ENCODE measurements around the gene SSR2. TPM values are rescaled to one million over a fixed set of nuclear protein-coding genes. Genes with fewer than 3 reads are reported as not detected.

Gene SSR2
- total RNA-seq (100 to 1,000 TPM; 230 to 238 (median 232) TPM), total RNA-seq (87.8 to 236 (median 174) reads per million in 29 experiments)
- 318 TPM for total RNA-seq (2013)

- POLR2A ChIA-PET = interaction anchor here in 1 of 2 donors (0.6 kb wide), 2 partner anchors 503 to 769 kb away, joined by 4 to 5 read pairs; no protein-coding TSS in a partner anchor
- H3K36me3 Mint-ChIP-seq = peaks cover 18% of the 10 kb centered on the region
- no peaks in the 10 kb centered on the region for H3K9me3 Mint-ChIP-seq
- H3K9me3 ChIP-seq = no peaks in the 10 kb centered on the region
- H3K4me1 Mint-ChIP-seq = peaks cover 24 to 37% (median 31%) of the 10 kb centered on the region in 3 donors
- H3K27ac ChIP-seq (ENCODE audit: low read length) = peak within 1 kb of the TSS; percentile 50
- H3K4me3 ChIP-seq (ENCODE audit: control insufficient read depth in 1 of 2, extremely low read depth in 1 of 2, low read length in 1 of 2) = peak within 1 kb of the TSS; percentile 87 to 88
- peak; percentile 98 to 100 (median 100) for ATAC-seq (replicated peaks in 1 of 4)
- CTCF ChIA-PET = interaction anchor here in 1 of 2 donors (0.6 to 1.2 kb wide), 3 partner anchors 12 to 86 kb away, joined by 3 read pairs; partner anchors contain the start of gene KHDC4
- peaks cover 0 to 5% of the 10 kb centered on the region in 2 donors for H3K27me3 Mint-ChIP-seq
- H3K36me3 ChIP-seq (ENCODE audit: control insufficient read depth in 2 of 2, extremely low read depth in 1 of 2, insufficient read depth in 1 of 2, low read length in 1 of 2) = peaks cover 6 to 24% of the 10 kb centered on the region in 2 donors
- H3K27me3 ChIP-seq (replicated peaks in 1 of 2; ENCODE audit: control insufficient read depth in 2 of 2, extremely low read depth in 1 of 2, insufficient read depth in 2 of 2, low read length in 1 of 2) = peaks cover 0 to 5% of the 10 kb centered on the region in 2 experiments
- peak within 1 kb of the TSS; percentile 88 to 94 for H3K27ac Mint-ChIP-seq
- peak; percentile 68 to 92 (median 79) for DNase-seq
- H3K4me1 ChIP-seq (ENCODE audit: control insufficient read depth in 1 of 2, extremely low read depth in 1 of 2, insufficient read depth in 2 of 2, low read length in 2 of 2) = peaks cover 12 to 18% of the 10 kb centered on the region in 2 experiments
- peak within 1 kb of the TSS; percentile 93 to 97 (median 94) for H3K4me3 Mint-ChIP-seq
- under 1% methylated on average over 25 of the region's 45 CpGs for WGBS (ENCODE audit: insufficient coverage)
Measured at GRCh38 chr1:156020293-156021092, at the start of gene SSR2. SSR2 (minus strand) TSS chr1:156020951; CDS start chr1:156020167, 784 bp downstream.

GRCh38 chr1:156070548-156070947 is 49.8 kb upstream of the SSR2 start:
- ATAC-seq (replicated peaks in 1 of 4) (no peak), DNase-seq (no peak)
- peaks cover 0 to 3% of the 10 kb centered on the region in 2 donors for H3K27me3 Mint-ChIP-seq
- no peaks in the 10 kb centered on the region for H3K9me3 ChIP-seq
- H3K4me3 Mint-ChIP-seq = no peak overlapping the region
- H3K9me3 Mint-ChIP-seq = no peaks in the 10 kb centered on the region
- ChIA-PET POLR2A (no interaction called here), CTCF (no interaction called here)
- H3K4me3 ChIP-seq (ENCODE audit: control insufficient read depth in 1 of 2, extremely low read depth in 1 of 2, low read length in 1 of 2) = no peak overlapping the region
- no peaks in the 10 kb centered on the region for H3K36me3 Mint-ChIP-seq
- peaks cover 7 to 8% (median 7%) of the 10 kb centered on the region in 3 donors for H3K4me1 Mint-ChIP-seq
- peaks cover 0 to 12% of the 10 kb centered on the region in 2 experiments for H3K27me3 ChIP-seq (replicated peaks in 1 of 2; ENCODE audit: control insufficient read depth in 2 of 2, extremely low read depth in 1 of 2, insufficient read depth in 2 of 2, low read length in 1 of 2)
- peaks cover 0 to 4% of the 10 kb centered on the region in 2 experiments for H3K4me1 ChIP-seq (ENCODE audit: control insufficient read depth in 1 of 2, extremely low read depth in 1 of 2, insufficient read depth in 2 of 2, low read length in 2 of 2)
- H3K36me3 ChIP-seq (ENCODE audit: control insufficient read depth in 2 of 2, extremely low read depth in 1 of 2, insufficient read depth in 1 of 2, low read length in 1 of 2) = no peaks in the 10 kb centered on the region
- 70% methylated on average over 4 of the region's 4 CpGs for WGBS (ENCODE audit: insufficient coverage)
- no peak overlapping the region for H3K27ac Mint-ChIP-seq
- no peak overlapping the region for H3K27ac ChIP-seq (ENCODE audit: low read length)

GRCh38 chr1:156069490-156070455 is 49.0 kb upstream of the SSR2 start:
- Histone ChIP-seq H3K27ac (ENCODE audit: low read length) (no peak overlapping the region), H3K36me3 (ENCODE audit: control insufficient read depth in 2 of 2, extremely low read depth in 1 of 2, insufficient read depth in 1 of 2, low read length in 1 of 2) (no peaks in the 10 kb centered on the region), H3K9me3 (no peaks in the 10 kb centered on the region), H3K27me3 (replicated peaks in 1 of 2; ENCODE audit: control insufficient read depth in 2 of 2, extremely low read depth in 1 of 2, insufficient read depth in 2 of 2, low read length in 1 of 2) (peaks cover 0 to 7% of the 10 kb centered on the region in 2 experiments), H3K4me3 (ENCODE audit: control insufficient read depth in 1 of 2, extremely low read depth in 1 of 2, low read length in 1 of 2) (no peak overlapping the region), H3K4me1 (ENCODE audit: control insufficient read depth in 1 of 2, extremely low read depth in 1 of 2, insufficient read depth in 2 of 2, low read length in 2 of 2) (peaks cover 0 to 4% of the 10 kb centered on the region in 2 experiments)
- Mint-ChIP-seq H3K27me3 (no peaks in the 10 kb centered on the region), H3K4me1 (peaks cover 5 to 7% (median 6%) of the 10 kb centered on the region in 3 donors), H3K36me3 (no peaks in the 10 kb centered on the region), H3K4me3 (no peak overlapping the region), H3K9me3 (no peaks in the 10 kb centered on the region), H3K27ac (no peak overlapping the region)
- ChIA-PET POLR2A (no interaction called here), CTCF (no interaction called here)
- ATAC-seq (replicated peaks in 1 of 4) (no peak), DNase-seq (no peak)
- 84% methylated on average over 3 of the region's 3 CpGs for WGBS (ENCODE audit: insufficient coverage)

- Mint-ChIP-seq H3K9me3 (no peaks in the 10 kb centered on the region), H3K4me1 (peaks cover 5 to 7% (median 6%) of the 10 kb centered on the region in 3 donors), H3K4me3 (no peak overlapping the region), H3K36me3 (no peaks in the 10 kb centered on the region), H3K27ac (no peak overlapping the region), H3K27me3 (no peaks in the 10 kb centered on the region)
- Histone ChIP-seq H3K27me3 (replicated peaks in 1 of 2; ENCODE audit: control insufficient read depth in 2 of 2, extremely low read depth in 1 of 2, insufficient read depth in 2 of 2, low read length in 1 of 2) (peaks cover 0 to under 1% of the 10 kb centered on the region in 2 experiments), H3K36me3 (ENCODE audit: control insufficient read depth in 2 of 2, extremely low read depth in 1 of 2, insufficient read depth in 1 of 2, low read length in 1 of 2) (no peaks in the 10 kb centered on the region), H3K4me1 (ENCODE audit: control insufficient read depth in 1 of 2, extremely low read depth in 1 of 2, insufficient read depth in 2 of 2, low read length in 2 of 2) (peaks cover 0 to 4% of the 10 kb centered on the region in 2 experiments), H3K9me3 (no peaks in the 10 kb centered on the region), H3K4me3 (ENCODE audit: control insufficient read depth in 1 of 2, extremely low read depth in 1 of 2, low read length in 1 of 2) (no peak overlapping the region), H3K27ac (ENCODE audit: low read length) (no peak overlapping the region)
- ATAC-seq (replicated peaks in 1 of 4) = no peak
- no peak for DNase-seq
- CTCF ChIA-PET = interaction anchor here in 1 of 2 donors (0.7 to 1.0 kb wide), 4 partner anchors 15 to 220 kb away, joined by 3 to 4 read pairs (median 3); partner anchors contain the start of genes MEX3A and SMG5
- 77% methylated on average over 1 of the region's 2 CpGs for whole genome bisulfite sequencing (ENCODE audit: insufficient coverage)
- POLR2A ChIA-PET = interaction anchor here in 1 of 2 donors (0.6 kb wide), 1 partner anchor 199 kb away, joined by 3 read pairs; no protein-coding TSS in a partner anchor
Measured at GRCh38 chr1:156067262-156067661, 46.5 kb upstream of the SSR2 start.

- Histone ChIP-seq H3K4me3 (ENCODE audit: control insufficient read depth in 1 of 2, extremely low read depth in 1 of 2, low read length in 1 of 2) (no peak overlapping the region), H3K27me3 (replicated peaks in 1 of 2; ENCODE audit: control insufficient read depth in 2 of 2, extremely low read depth in 1 of 2, insufficient read depth in 2 of 2, low read length in 1 of 2) (peaks cover 0 to 3% of the 10 kb centered on the region in 2 experiments), H3K9me3 (no peaks in the 10 kb centered on the region), H3K4me1 (ENCODE audit: control insufficient read depth in 1 of 2, extremely low read depth in 1 of 2, insufficient read depth in 2 of 2, low read length in 2 of 2) (peaks cover 0 to 4% of the 10 kb centered on the region in 2 experiments), H3K36me3 (ENCODE audit: control insufficient read depth in 2 of 2, extremely low read depth in 1 of 2, insufficient read depth in 1 of 2, low read length in 1 of 2) (no peaks in the 10 kb centered on the region), H3K27ac (ENCODE audit: low read length) (no peak overlapping the region)
- peaks cover 6 to 8% (median 7%) of the 10 kb centered on the region in 3 donors for H3K4me1 Mint-ChIP-seq
- ChIA-PET CTCF (interaction anchor here in 1 of 2 donors (0.8 to 1.1 kb wide), 3 partner anchors 40 to 192 kb away, joined by 3 to 4 read pairs (median 3); partner anchors contain the start of gene SSR2), POLR2A (no interaction called here)
- no peak for DNase-seq
- H3K36me3 Mint-ChIP-seq = no peaks in the 10 kb centered on the region
- H3K4me3 Mint-ChIP-seq = no peak overlapping the region
- WGBS (ENCODE audit: insufficient coverage) = 84% methylated on average over 9 of the region's 16 CpGs
- ATAC-seq (replicated peaks in 1 of 4) = no peak
- H3K27me3 Mint-ChIP-seq = no peaks in the 10 kb centered on the region
- no peaks in the 10 kb centered on the region for H3K9me3 Mint-ChIP-seq
- H3K27ac Mint-ChIP-seq = no peak overlapping the region
Measured at GRCh38 chr1:156065871-156066270, 45.1 kb upstream of the SSR2 start.

GRCh38 chr1:156065212-156065611 is 44.5 kb upstream of the SSR2 start:
- POLR2A ChIA-PET = no interaction called here
- peaks cover 0 to 4% of the 10 kb centered on the region in 2 experiments for H3K4me1 ChIP-seq (ENCODE audit: control insufficient read depth in 1 of 2, extremely low read depth in 1 of 2, insufficient read depth in 2 of 2, low read length in 2 of 2)
- ATAC-seq (replicated peaks in 1 of 4) = no peak

More at GRCh38 chr1:156065212-156065611, 44.5 kb upstream of the SSR2 start:
- Histone ChIP-seq H3K27me3 (replicated peaks in 1 of 2; ENCODE audit: control insufficient read depth in 2 of 2, extremely low read depth in 1 of 2, insufficient read depth in 2 of 2, low read length in 1 of 2) (peaks cover 0 to 3% of the 10 kb centered on the region in 2 experiments), H3K4me3 (ENCODE audit: control insufficient read depth in 1 of 2, extremely low read depth in 1 of 2, low read length in 1 of 2) (no peak overlapping the region), H3K9me3 (no peaks in the 10 kb centered on the region), H3K36me3 (ENCODE audit: control insufficient read depth in 2 of 2, extremely low read depth in 1 of 2, insufficient read depth in 1 of 2, low read length in 1 of 2) (no peaks in the 10 kb centered on the region), H3K27ac (ENCODE audit: low read length) (no peak overlapping the region)
- H3K4me1 Mint-ChIP-seq = peaks cover 6 to 8% (median 7%) of the 10 kb centered on the region in 3 donors
- H3K4me3 Mint-ChIP-seq = no peak overlapping the region
- CTCF ChIA-PET = no interaction called here
- DNase-seq = no peak
- 85% methylated on average over 3 of the region's 3 CpGs for WGBS (ENCODE audit: insufficient coverage)
- no peak overlapping the region for H3K27ac Mint-ChIP-seq
- H3K36me3 Mint-ChIP-seq = no peaks in the 10 kb centered on the region
- no peaks in the 10 kb centered on the region for H3K9me3 Mint-ChIP-seq
- H3K27me3 Mint-ChIP-seq = no peaks in the 10 kb centered on the region
